Naive thymus-derived CD8-positive, alpha-beta T cell (primary cell): ENCODE results near the gene ENO2. TPM values are rescaled to one million over a fixed set of nuclear protein-coding genes. Genes with fewer than 3 reads are reported as not detected.
"Not testable (repeated sequence)": the region's sequence is repeated elsewhere in the genome, so short reads cannot be mapped to it uniquely, and the experiment has no call there.

Experiments
- ATAC-seq, 2 donors: fragments of 150-1000 bp; cut with Tn5 transposase in 1 of 2; sonication (Bioruptor Pico), chemical (Tn5 transposase) in 1 of 2; 1 replicate in 1 of 2; 2 replicates in 1 of 2; pipeline ENCODE4 v1.10.0; 2021; ENCODE audit warnings: mild to moderate bottlenecking in 2 of 2, moderate library complexity in 2 of 2
- POLR2A ChIA-PET: fragments of 350-600 bp; sonication (Branson Sonifier 250); formaldehyde crosslinking; loops from one replicate; lab custom pipeline; 2021; ENCODE audit warnings: antibody characterized with exemption; lab: Charles Lee
- DNase-seq, 10 donors: peaks; one replicate each; pipeline versions ENCODE4 v3.0.0 to v3.0.0-alpha.2; 2020 to 2022
- H3K27ac Mint-ChIP-seq, 10 donors: one replicate each; pipeline ENCODE4 v1.8.0; 2020 to 2022; ENCODE audit warnings: mild to moderate bottlenecking in 10 of 10, mixed read lengths in 10 of 10, moderate library complexity in 4 of 10, inconsistent platforms in 1 of 10
- H3K27me3 Mint-ChIP-seq, 5 donors: one replicate each; pipeline ENCODE4 v1.8.0; 2021 to 2022; ENCODE audit warnings: mixed read lengths in 5 of 5
- H3K36me3 Mint-ChIP-seq, 3 donors: one replicate each; pipeline ENCODE4 v1.8.0; 2020 to 2022; ENCODE audit warnings: mixed read lengths in 3 of 3, mild to moderate bottlenecking in 2 of 3, inconsistent platforms in 1 of 3
- H3K4me1 Mint-ChIP-seq, 4 donors: one replicate each; pipeline ENCODE4 v1.8.0; 2021 to 2022; ENCODE audit warnings: mixed read lengths in 4 of 4
- H3K4me3 Mint-ChIP-seq, 10 donors: one replicate each; pipeline ENCODE4 v1.8.0; 2020 to 2022; ENCODE audit warnings: mild to moderate bottlenecking in 10 of 10, mixed read lengths in 10 of 10, moderate library complexity in 6 of 10, inconsistent platforms in 1 of 10
- H3K9me3 Mint-ChIP-seq, 9 donors: one replicate each; pipeline ENCODE4 v1.8.0; 2020 to 2022; ENCODE audit warnings: mixed read lengths in 9 of 9, mild to moderate bottlenecking in 3 of 9, inconsistent platforms in 1 of 9, moderate library complexity in 1 of 9
- polyA plus RNA-seq, 3 donors: library from polyadenylated mRNA; unstranded; fragments of 300-500 nt; fragmentation: Illumina TruSeq; gene quantifications; one replicate each; pipeline ENCODE4 v1.2.3, GENCODE V29; 2021
- total RNA-seq, 8 experiments: library from RNA in 2 of 8; stranded (reverse) in 2 of 8; gene quantifications; one replicate each; pipeline ENCODE4 v1.2.3 and lab custom pipeline; 2021 to 2026

ENO2 gene
- total RNA-seq = 100 to 1,000 TPM; 141 to 144 TPM
- 10 to 100 TPM; 19.4 to 29.2 (median 19.7) TPM for polyA plus RNA-seq
- total RNA-seq (lab: John Stamatoyannopoulos, UW) = 42.0 to 124 (median 82.9) reads per million in 6 experiments

DNA sequence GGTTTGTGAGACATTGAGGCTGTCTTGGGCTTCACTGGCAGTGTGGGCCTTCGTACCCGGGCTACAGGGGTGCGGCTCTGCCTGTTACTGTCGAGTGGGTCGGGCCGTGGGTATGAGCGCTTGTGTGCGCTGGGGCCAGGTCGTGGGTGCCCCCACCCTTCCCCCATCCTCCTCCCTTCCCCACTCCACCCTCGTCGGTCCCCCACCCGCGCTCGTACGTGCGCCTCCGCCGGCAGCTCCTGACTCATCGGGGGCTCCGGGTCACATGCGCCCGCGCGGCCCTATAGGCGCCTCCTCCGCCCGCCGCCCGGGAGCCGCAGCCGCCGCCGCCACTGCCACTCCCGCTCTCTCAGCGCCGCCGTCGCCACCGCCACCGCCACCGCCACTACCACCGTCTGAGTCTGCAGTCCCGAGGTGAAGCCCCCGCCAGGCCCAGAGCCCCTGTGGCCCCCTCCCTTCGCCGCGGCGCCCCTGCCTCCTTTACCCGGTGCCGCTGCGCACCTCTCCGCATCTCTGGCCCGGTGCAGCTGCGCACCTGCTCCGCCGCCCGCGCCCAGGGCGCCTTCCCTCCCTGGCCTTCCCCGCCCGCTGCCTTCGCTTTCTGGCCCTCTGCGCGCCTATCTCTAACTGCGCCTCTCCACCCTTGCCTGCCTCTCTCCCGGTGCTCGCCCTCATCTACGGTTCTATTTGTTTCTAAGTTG, at the start of gene ENO2:
ENO2 (plus strand) TSS at position 335 of the 701 bp plus-strand sequence. CDS start 1,253 bp downstream, outside the sequence.
- POLR2A ChIA-PET = interaction anchor here (0.6 to 6.2 kb wide), 20 partner anchors 9 to 301 kb away, joined by 3 to 43 read pairs (median 6); partner anchors contain the start of genes C12orf57, CDCA3, LRRC23 and RNU7-1
- Mint-ChIP-seq H3K4me1 (peaks cover 16 to 52% (median 27%) of the 10 kb centered on the region in 4 donors), H3K27ac (peak within 1 kb of the TSS; percentile 87 to 98 (median 95)), H3K9me3 (no peaks in the 10 kb centered on the region), H3K27me3 (no peaks in the 10 kb centered on the region), H3K36me3 (peaks cover 0 to 25% (median 2%) of the 10 kb centered on the region in 3 donors), H3K4me3 (peak within 1 kb of the TSS; percentile 91 to 97 (median 94))
- ATAC-seq (peak; percentile 89 to 92), DNase-seq (peak; percentile 77 to 93 (median 82))

- not testable (repeated sequence) for DNase-seq, H3K9me3 Mint-ChIP-seq, ATAC-seq, H3K27me3 Mint-ChIP-seq
- Mint-ChIP-seq H3K36me3 (peaks cover 5 to 52% (median 14%) of the 10 kb centered on the region in 3 donors), H3K27ac (peak overlapping the region in 7 of 10 donors; percentile 15 to 93 (median 73)), H3K4me1 (peaks cover 21 to 43% (median 29%) of the 10 kb centered on the region in 4 donors), H3K4me3 (peak overlapping the region in 7 of 10 donors; percentile 6 to 95 (median 46))
- POLR2A ChIA-PET = interaction anchor here (1.0 to 7.2 kb wide), 3 partner anchors 8 to 72 kb away, joined by 3 to 119 read pairs (median 6); partner anchors contain the start of genes CDCA3, SPSB2 and USP5
Measured at GRCh38 chr12:6865307-6865706, 49.1 kb upstream of the ENO2 start.

DNA sequence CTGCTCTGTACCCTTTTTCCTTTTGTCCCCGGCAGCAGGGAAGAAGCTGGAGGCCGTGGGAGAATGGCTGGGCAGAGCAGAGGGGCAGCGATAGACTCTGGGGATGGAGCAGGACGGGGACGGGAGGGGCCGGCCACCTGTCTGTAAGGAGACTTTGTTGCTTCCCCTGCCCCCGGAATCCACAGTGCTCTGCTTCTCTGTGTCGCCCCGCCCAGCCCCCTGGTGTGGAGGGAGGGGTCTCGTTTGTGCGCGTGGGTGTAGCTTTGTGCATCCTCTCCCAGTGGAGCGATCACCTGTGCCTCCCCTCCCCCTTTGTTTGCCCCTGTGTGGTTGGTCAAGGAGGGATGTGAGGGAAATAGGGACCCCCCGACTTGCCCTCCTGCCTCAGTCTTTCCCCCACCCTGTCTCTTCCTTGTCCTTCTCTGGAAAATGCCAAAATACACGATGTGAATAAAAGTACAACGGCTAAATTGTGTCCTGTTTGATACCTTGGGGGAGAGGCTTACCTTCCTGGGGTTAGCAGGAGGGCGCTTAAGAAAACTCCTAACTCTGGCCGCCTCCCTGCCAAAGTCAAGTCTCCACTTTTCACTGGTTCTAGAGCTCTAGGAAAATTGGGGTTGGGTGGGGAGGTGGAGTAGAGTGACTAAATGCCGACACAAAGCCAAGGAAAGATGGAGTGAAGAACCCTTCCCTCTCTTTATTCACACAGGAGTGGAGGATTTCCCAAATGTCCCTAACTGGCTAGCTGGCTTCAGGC, 48.0 kb upstream of the ENO2 start:
- peak overlapping the region in 9 of 10 donors; percentile 72 to 96 (median 89) for H3K27ac Mint-ChIP-seq
- DNase-seq (peak in 6 of 10 donors; percentile 5 to 70 (median 27)), ATAC-seq (no peak)
- no peaks in the 10 kb centered on the region for H3K9me3 Mint-ChIP-seq
- peak overlapping the region; percentile 83 to 95 (median 88) for H3K4me3 Mint-ChIP-seq
- H3K27me3 Mint-ChIP-seq = no peaks in the 10 kb centered on the region
- POLR2A ChIA-PET = interaction anchor here (1.0 to 7.2 kb wide), 13 partner anchors 8 to 243 kb away, joined by 3 to 119 read pairs (median 7); partner anchors contain the start of genes C12orf57, C1RL, CDCA3 and EMG1
- H3K36me3 Mint-ChIP-seq = peaks cover 5 to 49% (median 7%) of the 10 kb centered on the region in 3 donors
- H3K4me1 Mint-ChIP-seq = peaks cover 25 to 51% (median 39%) of the 10 kb centered on the region in 4 donors

- Mint-ChIP-seq H3K4me1 (peaks cover 29 to 57% (median 45%) of the 10 kb centered on the region in 4 donors), H3K27ac (peak overlapping the region; percentile 57 to 96 (median 88)), H3K36me3 (peaks cover 4 to 45% (median 6%) of the 10 kb centered on the region in 3 donors), H3K9me3 (no peaks in the 10 kb centered on the region), H3K4me3 (peak overlapping the region; percentile 83 to 95 (median 88)), H3K27me3 (no peaks in the 10 kb centered on the region)
- DNase-seq (peak in 1 of 10 donors; percentile 69), ATAC-seq (peak in 1 of 2 donors; percentile 15)
- POLR2A ChIA-PET = interaction anchor here (0.6 to 7.2 kb wide), 19 partner anchors 8 to 242 kb away, joined by 3 to 119 read pairs (median 5); partner anchors contain the start of genes C12orf57, C1RL, CDCA3 and EMG1
Measured at GRCh38 chr12:6866920-6867412, 47.4 kb upstream of the ENO2 start.

GRCh38 chr12:6867413-6868210, 46.8 kb upstream of the ENO2 start, which contains the start of gene TPI1:
TSS of gene TPI1 (plus strand) at chr12:6867531. CDS start at chr12:6867567, 36 bp downstream.
- Mint-ChIP-seq H3K36me3 (peaks cover 0 to 40% (median 2%) of the 10 kb centered on the region in 3 donors), H3K4me1 (peaks cover 33 to 62% (median 52%) of the 10 kb centered on the region in 4 donors), H3K9me3 (no peaks in the 10 kb centered on the region)

DNA sequence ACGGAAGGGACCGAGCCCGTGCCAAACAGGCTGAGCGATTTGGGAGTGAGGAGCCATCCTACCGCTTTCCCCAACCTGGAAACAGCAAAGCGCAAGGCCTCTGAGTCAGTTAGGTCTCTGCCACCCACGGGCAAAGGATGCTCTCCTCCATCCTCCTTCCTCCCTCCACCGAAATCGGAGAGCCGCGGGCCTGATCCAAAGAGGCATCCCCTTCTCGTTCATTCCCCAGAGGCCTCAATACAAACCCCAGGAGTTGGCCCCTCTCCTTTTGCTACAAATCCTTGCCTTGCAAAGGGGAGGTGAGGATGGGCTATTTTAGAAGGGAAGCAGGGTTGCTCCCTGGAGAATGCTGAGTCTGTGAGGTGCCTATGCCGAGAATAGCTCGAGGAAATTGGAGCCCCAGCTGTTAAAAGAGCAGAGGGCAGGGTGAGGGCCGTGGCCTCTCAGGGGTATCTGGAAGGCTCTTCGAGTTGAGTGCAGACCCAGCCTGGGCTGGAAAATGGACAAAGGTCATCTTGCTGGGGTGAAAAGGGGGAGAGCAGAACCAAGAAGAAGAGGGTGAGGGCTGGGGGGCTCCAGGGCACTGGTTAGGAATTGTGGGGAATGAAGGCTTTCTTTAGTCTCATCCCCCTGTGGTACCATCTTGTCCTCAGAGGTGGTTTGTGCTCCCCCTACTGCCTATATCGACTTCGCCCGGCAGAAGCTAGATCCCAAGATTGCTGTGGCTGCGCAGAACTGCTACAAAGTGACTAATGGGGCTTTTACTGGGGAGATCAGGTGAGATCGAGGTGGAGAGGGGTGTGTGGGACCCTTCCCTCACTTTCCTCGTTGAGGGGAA, 46.0 kb upstream of the ENO2 start:
- peaks cover 0 to 32% (median 2%) of the 10 kb centered on the region in 3 donors for H3K36me3 Mint-ChIP-seq
- H3K4me3 Mint-ChIP-seq = peak overlapping the region; percentile 84 to 92 (median 88)
- peak overlapping the region; percentile 67 to 94 (median 87) for H3K27ac Mint-ChIP-seq
- no peaks in the 10 kb centered on the region for H3K27me3 Mint-ChIP-seq
- peak in 2 of 10 donors; percentile 3 to 7 for DNase-seq
- POLR2A ChIA-PET = interaction anchor here (0.6 to 7.2 kb wide), 12 partner anchors 15 to 241 kb away, joined by 3 to 119 read pairs (median 8); partner anchors contain the start of genes C12orf57, C1RL, CDCA3 and RNU7-1
- peaks cover 35 to 62% (median 54%) of the 10 kb centered on the region in 4 donors for H3K4me1 Mint-ChIP-seq
- ATAC-seq = no peak
- H3K9me3 Mint-ChIP-seq = no peaks in the 10 kb centered on the region

More at GRCh38 chr12:6867413-6868210, 46.8 kb upstream of the ENO2 start, which contains the start of gene TPI1:
- DNase-seq (peak in 9 of 10 donors; percentile 38 to 87 (median 60)), ATAC-seq (peak; percentile 70 to 72)
- Mint-ChIP-seq H3K4me3 (peak within 1 kb of the TSS; percentile 84 to 95 (median 88)), H3K27ac (peak within 1 kb of the TSS; percentile 84 to 96 (median 89)), H3K27me3 (no peaks in the 10 kb centered on the region)
- POLR2A ChIA-PET = interaction anchor here (0.6 to 7.2 kb wide), 21 partner anchors 9 to 241 kb away, joined by 3 to 119 read pairs (median 4); partner anchors contain the start of genes C12orf57, C1RL, CDCA3 and EMG1

DNA sequence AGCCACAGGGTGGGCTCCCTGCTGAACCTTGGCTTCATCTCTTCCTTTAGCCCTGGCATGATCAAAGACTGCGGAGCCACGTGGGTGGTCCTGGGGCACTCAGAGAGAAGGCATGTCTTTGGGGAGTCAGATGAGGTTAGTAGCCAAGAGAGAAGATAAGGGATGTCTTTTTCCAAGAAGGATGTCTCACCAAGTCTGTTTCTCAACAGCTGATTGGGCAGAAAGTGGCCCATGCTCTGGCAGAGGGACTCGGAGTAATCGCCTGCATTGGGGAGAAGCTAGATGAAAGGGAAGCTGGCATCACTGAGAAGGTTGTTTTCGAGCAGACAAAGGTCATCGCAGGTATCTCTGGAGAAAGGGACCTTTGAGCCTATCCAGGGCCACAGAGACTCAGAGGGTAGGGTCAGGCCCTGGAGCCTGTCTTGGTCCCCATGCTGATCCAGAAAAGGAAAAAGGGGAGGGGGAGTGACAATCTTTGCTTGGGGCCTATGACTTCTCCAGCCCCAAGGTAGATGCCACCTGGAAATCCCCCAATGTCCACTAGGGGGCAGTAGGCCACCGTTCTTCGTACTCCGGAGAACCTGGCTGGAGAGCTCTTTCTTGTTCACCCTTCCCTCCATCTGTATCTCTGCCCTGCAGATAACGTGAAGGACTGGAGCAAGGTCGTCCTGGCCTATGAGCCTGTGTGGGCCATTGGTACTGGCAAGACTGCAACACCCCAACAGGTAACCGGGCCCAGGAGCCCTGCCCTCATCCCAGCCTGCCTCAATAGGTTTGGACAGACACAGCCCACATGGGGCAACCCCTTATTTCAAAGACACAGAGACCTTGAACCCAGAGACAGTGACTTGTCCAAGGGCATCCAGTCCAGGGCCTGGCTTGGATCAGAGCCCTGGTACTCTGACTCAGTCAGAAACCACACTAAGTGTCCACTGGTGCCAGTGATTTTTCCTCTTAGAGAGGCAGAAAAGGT, 45.0 kb upstream of the ENO2 start:
- peaks cover 0 to 29% (median under 1%) of the 10 kb centered on the region in 3 donors for H3K36me3 Mint-ChIP-seq
- H3K4me1 Mint-ChIP-seq = peaks cover 35 to 67% (median 60%) of the 10 kb centered on the region in 4 donors

DNA sequence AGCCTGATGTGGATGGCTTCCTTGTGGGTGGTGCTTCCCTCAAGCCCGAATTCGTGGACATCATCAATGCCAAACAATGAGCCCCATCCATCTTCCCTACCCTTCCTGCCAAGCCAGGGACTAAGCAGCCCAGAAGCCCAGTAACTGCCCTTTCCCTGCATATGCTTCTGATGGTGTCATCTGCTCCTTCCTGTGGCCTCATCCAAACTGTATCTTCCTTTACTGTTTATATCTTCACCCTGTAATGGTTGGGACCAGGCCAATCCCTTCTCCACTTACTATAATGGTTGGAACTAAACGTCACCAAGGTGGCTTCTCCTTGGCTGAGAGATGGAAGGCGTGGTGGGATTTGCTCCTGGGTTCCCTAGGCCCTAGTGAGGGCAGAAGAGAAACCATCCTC, 44.1 kb upstream of the ENO2 start:
- POLR2A ChIA-PET = interaction anchor here (0.7 to 4.8 kb wide), 9 partner anchors 11 to 90 kb away, joined by 3 to 74 read pairs (median 5); partner anchors contain the start of genes C12orf57, CDCA3, P3H3 and RNU7-1
- H3K36me3 Mint-ChIP-seq = peaks cover 0 to 21% (median 0%) of the 10 kb centered on the region in 3 donors

More for the DNA sequence above, 45.0 kb upstream of the ENO2 start:
- POLR2A ChIA-PET = interaction anchor here (0.7 to 7.2 kb wide), 14 partner anchors 11 to 243 kb away, joined by 3 to 119 read pairs (median 4); partner anchors contain the start of genes C12orf57, C1RL, CDCA3 and ENO2
- DNase-seq = peak; percentile 67 to 91 (median 84)
- peak; percentile 4 to 13 for ATAC-seq
- Mint-ChIP-seq H3K4me3 (peak overlapping the region; percentile 84 to 92 (median 88)), H3K27me3 (no peaks in the 10 kb centered on the region), H3K27ac (peak overlapping the region; percentile 67 to 92 (median 86)), H3K9me3 (no peaks in the 10 kb centered on the region)

More for the DNA sequence above, 44.1 kb upstream of the ENO2 start:
- not testable (repeated sequence) for H3K9me3 Mint-ChIP-seq, DNase-seq, ATAC-seq, H3K27me3 Mint-ChIP-seq
- Mint-ChIP-seq H3K27ac (peak overlapping the region in 5 of 10 donors; percentile 17 to 74 (median 63)), H3K4me1 (peaks cover 37 to 68% (median 60%) of the 10 kb centered on the region in 4 donors), H3K4me3 (peak overlapping the region in 8 of 10 donors; percentile 28 to 72 (median 48))
